Activated T-cell treated with anti-CD3 and anti-CD28 coated beads, Interleukin-2, amount 50 U/mL, for 48 hours (primary cell): ENCODE data around the gene MAP3K6.
"Not testable (repeated sequence)": the region's sequence is repeated elsewhere in the genome, so short reads cannot be mapped to it uniquely, and the experiment has no call there.

Experiments
- DNase-seq, 2 experiments: peaks; one replicate each; pipeline ENCODE4 v3.0.0-alpha.2; 2020

Gene MAP3K6, protein sequence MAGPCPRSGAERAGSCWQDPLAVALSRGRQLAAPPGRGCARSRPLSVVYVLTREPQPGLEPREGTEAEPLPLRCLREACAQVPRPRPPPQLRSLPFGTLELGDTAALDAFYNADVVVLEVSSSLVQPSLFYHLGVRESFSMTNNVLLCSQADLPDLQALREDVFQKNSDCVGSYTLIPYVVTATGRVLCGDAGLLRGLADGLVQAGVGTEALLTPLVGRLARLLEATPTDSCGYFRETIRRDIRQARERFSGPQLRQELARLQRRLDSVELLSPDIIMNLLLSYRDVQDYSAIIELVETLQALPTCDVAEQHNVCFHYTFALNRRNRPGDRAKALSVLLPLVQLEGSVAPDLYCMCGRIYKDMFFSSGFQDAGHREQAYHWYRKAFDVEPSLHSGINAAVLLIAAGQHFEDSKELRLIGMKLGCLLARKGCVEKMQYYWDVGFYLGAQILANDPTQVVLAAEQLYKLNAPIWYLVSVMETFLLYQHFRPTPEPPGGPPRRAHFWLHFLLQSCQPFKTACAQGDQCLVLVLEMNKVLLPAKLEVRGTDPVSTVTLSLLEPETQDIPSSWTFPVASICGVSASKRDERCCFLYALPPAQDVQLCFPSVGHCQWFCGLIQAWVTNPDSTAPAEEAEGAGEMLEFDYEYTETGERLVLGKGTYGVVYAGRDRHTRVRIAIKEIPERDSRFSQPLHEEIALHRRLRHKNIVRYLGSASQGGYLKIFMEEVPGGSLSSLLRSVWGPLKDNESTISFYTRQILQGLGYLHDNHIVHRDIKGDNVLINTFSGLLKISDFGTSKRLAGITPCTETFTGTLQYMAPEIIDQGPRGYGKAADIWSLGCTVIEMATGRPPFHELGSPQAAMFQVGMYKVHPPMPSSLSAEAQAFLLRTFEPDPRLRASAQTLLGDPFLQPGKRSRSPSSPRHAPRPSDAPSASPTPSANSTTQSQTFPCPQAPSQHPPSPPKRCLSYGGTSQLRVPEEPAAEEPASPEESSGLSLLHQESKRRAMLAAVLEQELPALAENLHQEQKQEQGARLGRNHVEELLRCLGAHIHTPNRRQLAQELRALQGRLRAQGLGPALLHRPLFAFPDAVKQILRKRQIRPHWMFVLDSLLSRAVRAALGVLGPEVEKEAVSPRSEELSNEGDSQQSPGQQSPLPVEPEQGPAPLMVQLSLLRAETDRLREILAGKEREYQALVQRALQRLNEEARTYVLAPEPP (N-terminal part only)

GRCh38 chr1:27366411-27367159, at the start of gene MAP3K6:
Gene MAP3K6 (minus strand): TSS chr1:27366961. CDS start chr1:27366597, 364 bp downstream.
- peak; percentile 73 to 78 for DNase-seq

GRCh38 chr1:27414091-27414490, 47.3 kb upstream of the MAP3K6 start:
- no peak for DNase-seq

DNA sequence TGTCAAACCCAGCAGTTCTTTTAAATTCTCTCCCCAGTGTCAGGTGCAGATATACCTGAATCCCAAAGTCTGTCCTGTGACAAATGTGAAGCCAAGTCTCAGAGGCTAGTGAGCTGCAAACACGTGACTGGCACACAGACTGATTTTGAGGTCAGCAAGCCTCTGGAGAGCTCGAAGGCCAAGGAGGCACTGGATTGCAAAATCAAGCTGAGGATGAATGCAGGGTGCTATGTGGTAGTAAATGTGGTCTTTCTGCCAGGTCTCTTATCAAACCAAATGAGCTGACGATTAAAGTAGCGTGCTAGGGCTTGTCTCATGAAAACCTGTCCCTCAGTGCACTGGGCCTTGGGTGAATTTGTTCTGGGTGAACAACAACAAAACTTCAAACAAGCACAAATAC, 46.2 kb upstream of the MAP3K6 start:
- no peak for DNase-seq

GRCh38 chr1:27412502-27412901, 45.7 kb upstream of the MAP3K6 start:
- DNase-seq = no peak

- DNase-seq = no peak
Measured at GRCh38 chr1:27410709-27411108, 43.9 kb upstream of the MAP3K6 start.

DNA sequence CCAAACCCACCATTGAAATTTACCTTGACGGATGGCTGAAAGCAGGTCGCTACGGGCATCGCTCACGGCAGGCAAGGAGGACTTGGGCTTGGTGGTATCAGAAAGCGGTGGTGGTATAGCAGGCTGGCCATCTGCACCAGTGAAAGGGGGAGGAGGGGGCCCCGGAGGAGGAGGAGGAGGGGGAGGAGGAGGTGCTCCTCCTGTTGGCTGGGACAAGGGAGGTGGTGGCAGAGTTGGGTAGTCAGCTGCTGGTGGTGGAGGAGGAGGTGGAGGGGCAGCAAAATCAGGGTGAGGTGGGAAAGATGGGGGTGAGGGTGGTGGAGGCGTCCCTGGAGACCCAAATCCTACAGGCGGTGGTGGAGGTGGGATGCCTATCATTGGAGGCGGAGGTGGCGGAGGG, 42.9 kb upstream of the MAP3K6 start:
- DNase-seq = no peak

DNA sequence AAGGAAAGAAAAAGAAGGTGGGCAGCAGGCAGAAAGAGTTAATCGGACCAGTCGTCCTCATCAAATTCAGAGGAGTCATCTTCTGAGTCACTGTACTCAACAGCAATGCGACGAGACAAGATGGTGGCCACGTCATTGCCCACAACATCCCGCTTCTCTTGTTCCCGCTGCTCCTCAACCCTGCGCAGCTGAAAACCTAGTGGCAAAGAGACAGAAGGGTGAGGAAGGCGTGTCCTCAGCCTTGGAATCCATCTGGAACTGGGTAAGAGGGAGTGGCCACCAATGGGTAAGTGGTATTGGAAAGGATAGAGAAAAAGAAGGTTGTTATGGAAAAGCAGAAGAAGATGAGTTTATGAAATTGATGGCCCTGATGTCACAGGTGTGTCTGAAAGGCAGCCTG, 41.4 kb upstream of the MAP3K6 start:
- DNase-seq = no peak

GRCh38 chr1:27406791-27407190, 40.0 kb upstream of the MAP3K6 start:
- not testable (repeated sequence) for DNase-seq

- DNase-seq = no peak
Measured at GRCh38 chr1:27406362-27406680, 39.6 kb upstream of the MAP3K6 start.

GRCh38 chr1:27405598-27406361, 39.0 kb upstream of the MAP3K6 start:
- DNase-seq = not testable (repeated sequence)

GRCh38 chr1:27405074-27405473, 38.3 kb upstream of the MAP3K6 start:
- DNase-seq = no peak

- no peak for DNase-seq
Measured at GRCh38 chr1:27403931-27404330, 37.2 kb upstream of the MAP3K6 start.

GRCh38 chr1:27403065-27403726, 36.4 kb upstream of the MAP3K6 start:
- peak; percentile 45 to 62 for DNase-seq

GRCh38 chr1:27402349-27402754, 35.6 kb upstream of the MAP3K6 start:
- no peak for DNase-seq

DNA sequence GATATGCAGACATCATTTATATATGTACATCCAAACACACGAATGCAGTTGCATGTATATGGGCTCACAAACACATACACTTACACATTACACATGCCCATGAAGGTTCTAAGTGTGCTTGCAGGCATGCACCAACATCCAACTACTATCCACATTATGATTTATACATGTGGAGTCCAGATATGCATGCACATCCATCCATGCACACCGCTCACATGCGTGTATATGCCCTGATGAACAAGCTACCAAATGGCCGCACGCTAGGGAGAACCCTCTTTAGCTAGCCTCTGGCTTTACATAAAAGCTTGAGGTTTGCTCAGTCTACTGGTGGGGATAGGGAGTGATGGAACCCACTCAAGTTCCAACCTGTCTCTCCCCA, 34.2 kb upstream of the MAP3K6 start:
- no peak for DNase-seq

GRCh38 chr1:27400082-27400962, 33.6 kb upstream of the MAP3K6 start:
- DNase-seq = no peak

- DNase-seq = no peak
Measured at GRCh38 chr1:27399251-27400025, 32.7 kb upstream of the MAP3K6 start.

- no peak for DNase-seq
Measured at GRCh38 chr1:27398405-27399149, 31.8 kb upstream of the MAP3K6 start.

DNA sequence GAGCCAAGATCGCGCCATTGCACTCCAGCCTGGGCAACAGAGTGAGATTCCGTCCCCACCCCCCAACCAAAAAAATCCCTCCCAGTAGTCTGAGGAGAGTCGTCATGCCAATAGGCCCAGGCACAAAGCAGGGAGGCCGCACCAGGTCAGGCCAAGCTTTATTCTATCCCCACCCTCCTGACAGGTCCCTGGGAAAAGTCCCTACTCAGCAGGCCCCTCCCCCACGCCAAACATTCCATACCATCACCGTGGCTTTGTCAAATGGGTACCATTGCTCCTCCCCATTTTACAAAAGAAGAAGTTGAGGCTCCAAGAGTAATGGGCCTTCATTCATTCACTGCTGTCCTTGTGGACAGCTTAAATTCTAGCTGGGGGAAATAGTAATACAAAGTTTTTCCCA, 31.0 kb upstream of the MAP3K6 start:
- DNase-seq = no peak
